Astrocyte of the cerebellum (primary cell): Measurements from ENCODE around the gene SLC9A9.

Experiments
- DNase-seq: peaks from one replicate; pipeline ENCODE4 v3.0.0-alpha.2; 2011; ENCODE audit warnings: low read depth
- H3K4me3 ChIP-seq: 2 replicates; pipeline ENCODE4 v1.5.1; 2011; ENCODE audit warnings: mild to moderate bottlenecking, low read depth, low read length, moderate library complexity
- CTCF ChIP-seq: IDR thresholded peaks from 2 replicates; pipeline ENCODE4 v1.5.1; 2012; ENCODE audit warnings: low read length, low read depth, moderate library complexity, mild to moderate bottlenecking; ENCODE audit errors: missing control alignments
- in situ Hi-C: cut with HindIII; loops from 2 replicates; pipeline ENCODE4 v1.10.0; 2017; ENCODE audit warnings: low sequenced_read_pairs

Gene SLC9A9

DNA sequence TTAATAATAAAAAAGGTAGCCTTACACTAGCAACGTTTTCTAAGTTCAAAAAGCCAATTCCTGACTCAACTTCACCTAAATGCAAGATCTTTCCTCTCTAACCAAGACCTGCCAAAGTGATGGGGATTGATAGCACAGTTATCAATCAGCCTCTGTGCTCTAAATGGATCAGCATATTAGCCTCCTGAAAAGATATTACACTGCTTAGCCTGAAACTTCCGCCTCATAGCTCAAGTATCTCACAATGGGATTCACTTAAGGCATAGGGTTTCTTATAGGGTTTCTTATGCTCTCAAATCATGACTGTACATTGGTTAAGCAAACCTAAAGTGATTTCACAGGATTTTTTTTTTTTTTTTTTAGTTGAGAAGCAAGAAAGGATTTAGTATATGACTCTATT is 436 bp upstream of the SLC9A9 start:
- no peak for TF ChIP-seq CTCF
- H3K4me3 ChIP-seq, result no peak overlapping the region
- DNase-seq, result no peak
- in situ Hi-C loops, result no loop called here

- no peak overlapping the region for H3K4me3 ChIP-seq
- no peak for TF ChIP-seq CTCF
- no peak for DNase-seq
- in situ Hi-C loops, result no loop called here
Observed at GRCh38 chr3:143843587-143843986, 4.7 kb downstream of the SLC9A9 start.

GRCh38 chr3:143840636-143841035 is 7.6 kb downstream of the SLC9A9 start:
- no peak for DNase-seq
- H3K4me3 ChIP-seq, result no peak overlapping the region
- in situ Hi-C loops, result no loop called here
- no peak for TF ChIP-seq CTCF

- no peak for TF ChIP-seq CTCF
- in situ Hi-C loops, result no loop called here
- DNase-seq, result no peak
- no peak overlapping the region for H3K4me3 ChIP-seq
Observed at GRCh38 chr3:143839980-143840379, 8.3 kb downstream of the SLC9A9 start.

- H3K4me3 ChIP-seq, result no peak overlapping the region
- no peak for TF ChIP-seq CTCF
- in situ Hi-C loops, result no loop called here
- no peak for DNase-seq
Observed at GRCh38 chr3:143837076-143837475, 11.2 kb downstream of the SLC9A9 start.

DNA sequence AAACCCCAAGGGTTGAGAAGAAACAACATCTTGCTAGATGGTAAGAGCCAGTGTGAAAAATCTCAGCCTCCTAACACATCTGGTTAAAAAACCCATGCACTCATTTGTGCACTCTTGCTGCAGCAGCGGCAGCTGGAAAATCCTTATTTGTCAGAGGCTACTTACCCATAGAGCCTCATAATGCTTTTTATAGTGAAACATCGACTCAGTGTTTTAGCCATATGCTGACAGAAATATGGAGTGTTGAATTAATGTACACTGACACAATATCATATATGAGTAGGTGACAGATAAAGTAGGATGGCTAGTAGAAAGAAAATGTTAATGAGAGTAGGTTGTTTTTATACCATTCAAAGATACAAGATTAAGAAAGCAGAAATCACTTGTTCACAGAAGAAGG is 13.0 kb downstream of the SLC9A9 start:
- no peak for DNase-seq
- no peak overlapping the region for H3K4me3 ChIP-seq
- TF ChIP-seq CTCF, result no peak
- in situ Hi-C loops, result no loop called here

GRCh38 chr3:143832433-143832832 is 15.8 kb downstream of the SLC9A9 start:
- in situ Hi-C loops, result no loop called here
- no peak for TF ChIP-seq CTCF
- DNase-seq, result no peak
- no peak overlapping the region for H3K4me3 ChIP-seq
